ENCODE data around the gene ECM1. TPM values are rescaled to one million over a fixed set of nuclear protein-coding genes. Genes with fewer than 3 reads are reported as not detected.

ECM1 gene
- total RNA-seq, 1 experiment from 2014 or later: 10.3 TPM

DNA sequence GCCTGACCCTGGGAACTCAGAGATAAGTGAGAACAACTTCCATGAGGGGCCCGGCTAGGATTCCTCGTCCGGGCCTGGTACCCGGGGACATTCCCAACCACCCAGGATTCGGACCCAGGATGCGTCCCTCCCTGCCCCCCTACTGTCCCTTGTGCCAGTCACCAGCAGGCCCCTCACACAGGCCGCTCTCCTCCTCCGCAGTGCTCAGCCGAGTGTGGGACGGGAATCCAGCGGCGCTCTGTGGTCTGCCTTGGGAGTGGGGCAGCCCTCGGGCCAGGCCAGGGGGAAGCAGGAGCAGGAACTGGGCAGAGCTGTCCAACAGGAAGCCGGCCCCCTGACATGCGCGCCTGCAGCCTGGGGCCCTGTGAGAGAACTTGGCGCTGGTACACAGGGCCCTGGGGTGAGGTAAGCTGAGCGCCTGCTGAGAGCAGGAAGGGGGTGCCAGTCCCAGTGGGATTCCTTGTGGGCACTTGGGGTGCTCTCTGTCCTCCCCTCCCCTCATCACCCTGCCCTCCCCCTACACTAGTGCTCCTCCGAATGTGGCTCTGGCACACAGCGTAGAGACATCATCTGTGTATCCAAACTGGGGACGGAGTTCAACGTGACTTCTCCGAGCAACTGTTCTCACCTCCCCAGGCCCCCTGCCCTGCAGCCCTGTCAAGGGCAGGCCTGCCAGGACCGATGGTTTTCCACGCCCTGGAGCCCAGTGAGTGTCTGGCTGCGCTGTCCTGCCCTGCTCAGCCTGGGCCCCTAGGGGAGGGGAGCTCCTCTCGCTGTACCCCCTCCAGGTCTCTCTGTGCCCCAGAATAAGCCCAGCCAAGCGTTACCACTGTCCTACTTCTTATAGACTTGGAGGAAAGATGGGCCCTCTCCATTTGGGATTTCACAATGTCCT is 51.1 kb downstream of the ECM1 start:
- Histone ChIP-seq H3K4me3 (no peak overlapping the region), H3K36me3 (ENCODE audit: low read depth) (no peaks in the 10 kb centered on the region), H3K4me2 (no peak overlapping the region), H3K27ac (no peak overlapping the region), H3K79me2 (ENCODE audit: low read depth) (peaks cover 40% of the 10 kb centered on the region), H3K9me3 (ENCODE audit: insufficient read depth, low read depth) (no peaks in the 10 kb centered on the region), H3K9me2 (ENCODE audit: insufficient read depth) (no peaks in the 10 kb centered on the region), H3F3A (ENCODE audit: insufficient read depth, low read depth) (peaks cover 45% of the 10 kb centered on the region), H4K20me1 (ENCODE audit: insufficient read depth) (no peaks in the 10 kb centered on the region), H3K4me1 (replicated peaks; ENCODE audit: insufficient read depth) (peaks cover 29% of the 10 kb centered on the region), H3K27me3 (ENCODE audit: insufficient read depth, low read depth) (no peaks in the 10 kb centered on the region), H2AFZ (no peak overlapping the region)
- intact Hi-C loops (cut with micrococcal nuclease; ENCODE audit: unreplicated experiment): no loop called here
- POLR2A ChIA-PET (ENCODE audit: unreplicated experiment): interaction anchor here (0.6 kb wide), 1 partner anchor 46 kb away, joined by 3 read pairs; no protein-coding TSS in a partner anchor
- BruUV-seq (replicated peaks): no TSS peak
- CTCF ChIA-PET: interaction anchor here (0.7 to 3.2 kb wide), 4 partner anchors 12 to 422 kb away, joined by 3 to 16 read pairs (median 8); partner anchors contain the start of gene MCL1
- no peak for DNase-seq
- TF ChIP-seq CTCF (conservative IDR thresholded peaks at IDR 0.05) (no peak), EZH2 (IDR thresholded peaks at IDR 0.05; ENCODE audit: low read depth) (no peak)

- Histone ChIP-seq H3K4me3 (no peak overlapping the region), H3K79me2 (ENCODE audit: low read depth) (peaks cover 46% of the 10 kb centered on the region), H3K36me3 (ENCODE audit: low read depth) (no peaks in the 10 kb centered on the region), H3K27ac (no peak overlapping the region), H3K27me3 (ENCODE audit: insufficient read depth, low read depth) (no peaks in the 10 kb centered on the region), H3K9me3 (ENCODE audit: insufficient read depth, low read depth) (no peaks in the 10 kb centered on the region), H2AFZ (no peak overlapping the region), H3K9me2 (ENCODE audit: insufficient read depth) (no peaks in the 10 kb centered on the region), H3F3A (ENCODE audit: insufficient read depth, low read depth) (peaks cover 51% of the 10 kb centered on the region), H4K20me1 (ENCODE audit: insufficient read depth) (no peaks in the 10 kb centered on the region), H3K4me2 (no peak overlapping the region), H3K4me1 (replicated peaks; ENCODE audit: insufficient read depth) (peaks cover 35% of the 10 kb centered on the region)
- ChIA-PET CTCF (interaction anchor here (0.7 to 3.2 kb wide), 4 partner anchors 11 to 422 kb away, joined by 3 to 16 read pairs (median 8); partner anchors contain the start of gene MCL1), POLR2A (ENCODE audit: unreplicated experiment) (interaction anchor here (0.6 to 0.7 kb wide), 2 partner anchors 24 to 46 kb away, joined by 3 read pairs; no protein-coding TSS in a partner anchor)
- no peak for DNase-seq
- BruUV-seq (replicated peaks): no TSS peak
- intact Hi-C loops (cut with micrococcal nuclease; ENCODE audit: unreplicated experiment): loop anchor here (5.0 to 10.0 kb wide), 7 partner anchors 53 to 505 kb away; partner anchors contain the start of genes APH1A, GOLPH3L and MLLT11
- no peak for TF ChIP-seq CTCF (conservative IDR thresholded peaks at IDR 0.05)
- TF ChIP-seq EZH2 (IDR thresholded peaks at IDR 0.05; ENCODE audit: low read depth): no peak
These were observed 51.7 kb downstream of the ECM1 start for GRCh38 chr1:150559656-150560010.

GRCh38 chr1:150560011-150560438 is 52.1 kb downstream of the ECM1 start:
- no peaks in the 10 kb centered on the region for H3K9me3 ChIP-seq (ENCODE audit: insufficient read depth, low read depth)
- H2AFZ ChIP-seq: no peak overlapping the region
- H3K4me1 ChIP-seq (replicated peaks; ENCODE audit: insufficient read depth): peaks cover 39% of the 10 kb centered on the region
- peaks cover 55% of the 10 kb centered on the region for H3F3A ChIP-seq (ENCODE audit: insufficient read depth, low read depth)
- peaks cover 50% of the 10 kb centered on the region for H3K79me2 ChIP-seq (ENCODE audit: low read depth)
- no peaks in the 10 kb centered on the region for H3K36me3 ChIP-seq (ENCODE audit: low read depth)
- H3K4me3 ChIP-seq: no peak overlapping the region
- ChIA-PET CTCF (interaction anchor here (0.7 to 3.2 kb wide), 6 partner anchors 11 to 421 kb away, joined by 3 to 16 read pairs (median 4); partner anchors contain the start of genes ENSA and MCL1), POLR2A (ENCODE audit: unreplicated experiment) (interaction anchor here (0.6 to 0.7 kb wide), 3 partner anchors 24 to 481 kb away, joined by 3 read pairs; no protein-coding TSS in a partner anchor)
- H3K9me2 ChIP-seq (ENCODE audit: insufficient read depth): no peaks in the 10 kb centered on the region
- peak overlapping the region; percentile 98; the same call in 1 of the 2 replicates for H3K27ac ChIP-seq
- no peaks in the 10 kb centered on the region for H3K27me3 ChIP-seq (ENCODE audit: insufficient read depth, low read depth)
- H3K4me2 ChIP-seq: no peak overlapping the region
- peak; percentile 88 for TF ChIP-seq CTCF (conservative IDR thresholded peaks at IDR 0.05)
- TF ChIP-seq EZH2 (IDR thresholded peaks at IDR 0.05; ENCODE audit: low read depth): no peak
- BruUV-seq (replicated peaks): no TSS peak
- H4K20me1 ChIP-seq (ENCODE audit: insufficient read depth): no peaks in the 10 kb centered on the region
- intact Hi-C loops (cut with micrococcal nuclease; ENCODE audit: unreplicated experiment): loop anchor here (5.0 to 10.0 kb wide), 7 partner anchors 52 to 505 kb away; partner anchors contain the start of genes APH1A, GOLPH3L and MLLT11
- peak in 1 of 2 experiments; percentile 63 for DNase-seq
